Upper lobe of left lung (tissue), 6 donors: ENCODE results near the gene JMJD4. TPM values are rescaled to one million over a fixed set of nuclear protein-coding genes. Genes with fewer than 3 reads are reported as not detected.
"Not testable (repeated sequence)": the region's sequence is repeated elsewhere in the genome, so short reads cannot be mapped to it uniquely, and the experiment has no call there.

Experiments used
- ATAC-seq, 2 donors: fragments of 200-7000 bp; cut with Tn5 transposase; one replicate each; pipeline ENCODE4 v1.9.1; 2022; ENCODE audit warnings: mild to moderate bottlenecking in 2 of 2, moderate library complexity in 2 of 2; ENCODE audit not compliant: low FRiP score in 2 of 2
- DNase-seq, 2 donors: peaks; one replicate each; pipeline ENCODE4 v3.0.0-alpha.2; 2019 to 2020
- H3K27ac ChIP-seq, 4 donors: fragments of 200-600 bp; sonication (generic); one replicate each; pipeline ENCODE4 v1.5.1; 2016 to 2019
- H3K27me3 ChIP-seq, 4 donors: fragments of 200-600 bp; sonication (generic); one replicate each; pipeline ENCODE4 v1.5.1; 2017 to 2019
- H3K36me3 ChIP-seq, 4 donors: fragments of 200-600 bp; sonication (generic); one replicate each; pipeline ENCODE4 v1.5.1; 2016 to 2019
- H3K4me1 ChIP-seq, 4 donors: fragments of 200-600 bp; sonication (generic); one replicate each; pipeline ENCODE4 v1.5.1; 2018 to 2019
- H3K4me3 ChIP-seq, 4 donors: fragments of 200-600 bp; sonication (generic); one replicate each; pipeline ENCODE4 v1.5.1; 2017 to 2019; ENCODE audit warnings: mild to moderate bottlenecking in 2 of 4, moderate library complexity in 1 of 4
- H3K9me3 ChIP-seq, 4 donors: fragments of 200-600 bp; sonication (generic); one replicate each; pipeline ENCODE4 v1.5.1; 2018 to 2019
- EP300 ChIP-seq, 4 donors: sonication (generic); formaldehyde crosslinking; IDR thresholded peaks; one replicate each; pipeline ENCODE4 v1.5.1; 2017; ENCODE audit warnings: antibody characterized with exemption in 4 of 4, control low read depth in 2 of 4
- POLR2A ChIP-seq, 4 donors: fragments of 450-650 bp; IDR thresholded peaks; one replicate each; pipeline ENCODE4 v1.5.1; 2016 to 2017; ENCODE audit warnings: antibody characterized with exemption in 4 of 4, mild to moderate bottlenecking in 2 of 4
- POLR2AphosphoS5 ChIP-seq, 2 donors: sonication (generic); formaldehyde crosslinking; IDR thresholded peaks; one replicate each; pipeline ENCODE4 v1.5.1; 2017; ENCODE audit warnings: antibody characterized with exemption in 2 of 2
- WGBS, 2 donors: methylation state at CpG; one replicate each; pipeline ENCODE4 v1.1.5; 2017 to 2018; 5-methylcytosine and 5-hydroxymethylcytosine counted together
- total RNA-seq, 6 donors: library from RNA; depleted of rRNA in 4 of 6; stranded (reverse); fragments of >200 nt in 4 of 6; gene quantifications; one replicate each; pipeline versions ENCODE4 v1.1.0 to v1.2.1, GENCODE V29; 2016 to 2021
- TF ChIP-seq, protein P1 (sequence below), 6 experiments: fragments of 450-650 bp in 4 of 6; fragments of 200-600 bp in 2 of 6; sonication (generic) in 2 of 6; IDR thresholded peaks; one replicate each; pipeline ENCODE4 v1.5.1; 2016 to 2019; ENCODE audit warnings: antibody characterized with exemption in 6 of 6
- donor health status: DM: no; HTN: no; CAD: no; lungs with moderate emphysema.
- donor health status: DM: no; HTN: yes; CAD: no; lungs with severe emphysema.

Gene JMJD4
- total RNA-seq, 6 donors from 2014 or later, result 12.6 to 27.2 (median 20.0) TPM

- TF ChIP-seq, protein P1, sequence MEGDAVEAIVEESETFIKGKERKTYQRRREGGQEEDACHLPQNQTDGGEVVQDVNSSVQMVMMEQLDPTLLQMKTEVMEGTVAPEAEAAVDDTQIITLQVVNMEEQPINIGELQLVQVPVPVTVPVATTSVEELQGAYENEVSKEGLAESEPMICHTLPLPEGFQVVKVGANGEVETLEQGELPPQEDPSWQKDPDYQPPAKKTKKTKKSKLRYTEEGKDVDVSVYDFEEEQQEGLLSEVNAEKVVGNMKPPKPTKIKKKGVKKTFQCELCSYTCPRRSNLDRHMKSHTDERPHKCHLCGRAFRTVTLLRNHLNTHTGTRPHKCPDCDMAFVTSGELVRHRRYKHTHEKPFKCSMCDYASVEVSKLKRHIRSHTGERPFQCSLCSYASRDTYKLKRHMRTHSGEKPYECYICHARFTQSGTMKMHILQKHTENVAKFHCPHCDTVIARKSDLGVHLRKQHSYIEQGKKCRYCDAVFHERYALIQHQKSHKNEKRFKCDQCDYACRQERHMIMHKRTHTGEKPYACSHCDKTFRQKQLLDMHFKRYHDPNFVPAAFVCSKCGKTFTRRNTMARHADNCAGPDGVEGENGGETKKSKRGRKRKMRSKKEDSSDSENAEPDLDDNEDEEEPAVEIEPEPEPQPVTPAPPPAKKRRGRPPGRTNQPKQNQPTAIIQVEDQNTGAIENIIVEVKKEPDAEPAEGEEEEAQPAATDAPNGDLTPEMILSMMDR (IDR thresholded peaks at IDR 0.05), result no peak
- TF ChIP-seq POLR2A (IDR thresholded peaks at IDR 0.05) (no peak), EP300 (IDR thresholded peaks at IDR 0.05) (no peak), POLR2AphosphoS5 (IDR thresholded peaks at IDR 0.05) (no peak)
- 67 to 77% methylated on average over 1 of the region's 1 CpG for WGBS, 2 donors
- H3K27me3 ChIP-seq, result no peaks in the 10 kb centered on the region
- H3K4me1 ChIP-seq, result no peaks in the 10 kb centered on the region
- no peak for ATAC-seq
- H3K27ac ChIP-seq, result no peak overlapping the region
- DNase-seq, result no peak
- H3K36me3 ChIP-seq, result no peaks in the 10 kb centered on the region
- peaks cover 0 to 26% (median 18%) of the 10 kb centered on the region in 4 donors for H3K9me3 ChIP-seq
- no peak overlapping the region for H3K4me3 ChIP-seq
Measured at GRCh38 chr1:227709451-227709850, 25.7 kb downstream of the JMJD4 start.

DNA sequence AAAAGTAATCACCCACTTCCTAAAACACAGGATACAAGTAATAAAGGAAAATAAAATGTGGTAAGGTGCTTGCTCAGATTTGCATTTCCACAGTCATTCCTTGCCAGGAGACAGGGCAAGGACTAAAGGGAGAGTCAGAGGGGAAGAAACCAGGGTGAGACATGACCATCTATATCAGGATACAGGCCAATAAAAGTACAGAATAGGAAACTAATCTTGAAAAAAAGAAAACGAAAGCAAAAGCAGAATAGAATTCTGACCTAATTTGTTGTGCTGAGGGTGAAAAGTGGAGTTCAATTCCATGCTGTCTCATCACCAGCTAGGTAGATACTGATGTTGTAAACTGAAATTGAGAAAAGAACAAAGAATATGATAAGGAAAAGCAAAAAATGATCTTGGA lies 27.3 kb downstream of the JMJD4 start:
- Histone ChIP-seq H3K9me3 (peaks cover 0 to 29% (median 19%) of the 10 kb centered on the region in 4 donors), H3K4me3 (no peak overlapping the region), H3K36me3 (no peaks in the 10 kb centered on the region), H3K4me1 (no peaks in the 10 kb centered on the region), H3K27me3 (no peaks in the 10 kb centered on the region), H3K27ac (no peak overlapping the region)
- 32 to 63% methylated on average over 1 of the region's 1 CpG for WGBS, 2 donors
- DNase-seq, result no peak
- no peak for ATAC-seq
- TF ChIP-seq POLR2AphosphoS5 (IDR thresholded peaks at IDR 0.05) (no peak), EP300 (IDR thresholded peaks at IDR 0.05) (no peak), POLR2A (IDR thresholded peaks at IDR 0.05) (no peak)
- TF ChIP-seq, protein P1 (IDR thresholded peaks at IDR 0.05), result no peak

DNA sequence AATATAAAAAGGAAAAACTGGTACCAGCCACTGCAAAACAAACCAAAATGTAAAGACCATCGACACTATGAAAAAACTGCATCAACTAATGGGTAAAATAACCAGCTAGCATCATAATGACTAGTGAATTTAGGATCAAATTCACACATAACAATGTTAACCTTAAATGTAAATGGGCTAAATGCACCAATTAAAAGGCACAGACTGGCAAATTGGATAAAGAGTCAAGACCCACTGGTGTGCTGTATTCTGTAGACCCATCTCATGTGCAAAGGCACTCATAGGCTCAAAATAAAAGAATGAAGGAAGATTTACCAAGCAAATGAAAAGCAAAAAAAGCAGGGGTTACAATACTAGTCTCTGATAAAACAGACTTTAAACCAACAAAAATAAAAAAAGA lies 33.5 kb downstream of the JMJD4 start:
- peaks cover 12 to 68% (median 44%) of the 10 kb centered on the region in 4 donors for H3K9me3 ChIP-seq
- not testable (repeated sequence) for ATAC-seq
- WGBS, 2 donors, result 82 to 87% methylated on average over 1 of the region's 1 CpG

DNA sequence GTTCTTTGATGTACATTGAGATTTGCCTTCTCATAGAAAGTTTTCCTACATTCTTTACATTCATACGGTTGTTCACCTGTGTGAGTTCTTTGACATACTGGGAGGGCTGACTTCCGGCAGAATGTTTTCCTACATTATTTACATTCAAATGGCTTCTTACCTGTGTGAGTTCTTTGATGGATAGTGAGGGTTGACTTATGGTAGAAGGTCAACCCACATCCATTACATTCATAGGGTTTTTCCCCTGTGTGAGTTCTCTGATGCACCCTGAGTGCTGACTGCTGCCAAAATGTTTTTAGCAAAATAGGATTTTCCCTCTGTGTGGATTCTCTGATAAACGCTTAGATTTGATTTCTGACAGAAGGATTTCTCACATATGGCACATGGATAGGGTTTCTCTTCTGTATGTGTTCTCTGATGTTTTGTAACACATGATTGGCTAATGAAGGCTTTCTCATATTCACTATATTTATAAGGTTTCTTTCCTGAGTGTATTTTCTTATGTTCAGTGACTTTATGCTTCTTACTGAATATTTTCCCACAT lies 37.7 kb downstream of the JMJD4 start:
- no peak for ATAC-seq
- TF ChIP-seq EP300 (IDR thresholded peaks at IDR 0.05), result no peak
- H3K27me3 ChIP-seq, result no peaks in the 10 kb centered on the region
- no peaks in the 10 kb centered on the region for H3K4me1 ChIP-seq
- no peak for DNase-seq
- no peak overlapping the region for H3K27ac ChIP-seq
- peaks cover 13 to 60% (median 55%) of the 10 kb centered on the region in 4 donors for H3K9me3 ChIP-seq
- no peaks in the 10 kb centered on the region for H3K36me3 ChIP-seq
- H3K4me3 ChIP-seq, result no peak overlapping the region
- WGBS, 2 donors, result 87 to 90% methylated on average over 3 of the region's 3 CpGs

More for the DNA sequence above, 33.5 kb downstream of the JMJD4 start:
- not testable (repeated sequence) for H3K4me3 ChIP-seq, H3K36me3 ChIP-seq, H3K4me1 ChIP-seq, DNase-seq, H3K27ac ChIP-seq, H3K27me3 ChIP-seq

- ATAC-seq (no peak), DNase-seq (no peak)
- peaks cover 10 to 87% (median 52%) of the 10 kb centered on the region in 4 donors for H3K9me3 ChIP-seq
- H3K27ac ChIP-seq, result no peak overlapping the region
- no peaks in the 10 kb centered on the region for H3K4me1 ChIP-seq
- no peaks in the 10 kb centered on the region for H3K27me3 ChIP-seq
- 80% methylated on average over 8 of the region's 8 CpGs for WGBS, 2 donors
- no peaks in the 10 kb centered on the region for H3K36me3 ChIP-seq
- H3K4me3 ChIP-seq, result no peak overlapping the region
- TF ChIP-seq POLR2A (IDR thresholded peaks at IDR 0.05) (no peak), EP300 (IDR thresholded peaks at IDR 0.05) (no peak), POLR2AphosphoS5 (IDR thresholded peaks at IDR 0.05) (no peak)
- TF ChIP-seq, protein P1 (IDR thresholded peaks at IDR 0.05), result no peak
Measured at GRCh38 chr1:227685807-227686206, 49.3 kb downstream of the JMJD4 start.

Other genes with a start within 250 kb of the JMJD4 start
- 10 to 100 TPM in 2 of 6 donors, 1 to 10 TPM in 4; 3.9 to 50.3 (median 7.8) TPM for gene ZNF678, start 171.7 kb downstream of the JMJD4 start, total RNA-seq
- gene SNAP47, start 133 bp upstream of the JMJD4 start, total RNA-seq, result 10 to 100 TPM; 26.7 to 62.9 (median 35.1) TPM
- not detected for gene PRSS38, start 80.4 kb upstream of the JMJD4 start, total RNA-seq
- gene WNT9A, start 212.6 kb upstream of the JMJD4 start, total RNA-seq, result 10 to 100 TPM in 4 of 6 donors, 1 to 10 TPM in 2; 4.2 to 15.5 (median 10.9) TPM